ENCODE measurements around the gene GNAL.
"Not testable (repeated sequence)": the region's sequence is repeated elsewhere in the genome, so short reads cannot be mapped to it uniquely, and the experiment has no call there.

The GNAL gene

DNA sequence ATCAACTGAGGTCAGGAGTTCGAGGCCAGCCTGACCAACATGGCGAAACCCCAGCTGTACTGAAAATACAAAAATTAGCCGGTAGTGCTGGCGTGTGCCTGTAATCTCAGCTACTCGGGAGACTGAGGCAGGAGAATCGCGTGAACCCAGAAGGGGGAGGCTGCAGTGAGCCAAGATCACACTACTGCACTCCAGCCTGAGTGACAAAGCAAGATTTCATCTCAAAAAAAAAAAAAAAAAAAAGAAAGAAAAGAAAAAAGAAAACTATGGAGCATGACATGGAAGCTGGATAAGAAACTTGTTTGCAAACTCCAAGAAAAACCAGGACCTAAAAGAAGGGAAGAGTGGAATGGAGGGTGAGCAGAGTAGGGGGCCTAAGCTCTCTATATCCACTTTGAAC, 160.2 kb downstream of the GNAL start:
- no peak for DNase-seq
- no peak for ATAC-seq

DNA sequence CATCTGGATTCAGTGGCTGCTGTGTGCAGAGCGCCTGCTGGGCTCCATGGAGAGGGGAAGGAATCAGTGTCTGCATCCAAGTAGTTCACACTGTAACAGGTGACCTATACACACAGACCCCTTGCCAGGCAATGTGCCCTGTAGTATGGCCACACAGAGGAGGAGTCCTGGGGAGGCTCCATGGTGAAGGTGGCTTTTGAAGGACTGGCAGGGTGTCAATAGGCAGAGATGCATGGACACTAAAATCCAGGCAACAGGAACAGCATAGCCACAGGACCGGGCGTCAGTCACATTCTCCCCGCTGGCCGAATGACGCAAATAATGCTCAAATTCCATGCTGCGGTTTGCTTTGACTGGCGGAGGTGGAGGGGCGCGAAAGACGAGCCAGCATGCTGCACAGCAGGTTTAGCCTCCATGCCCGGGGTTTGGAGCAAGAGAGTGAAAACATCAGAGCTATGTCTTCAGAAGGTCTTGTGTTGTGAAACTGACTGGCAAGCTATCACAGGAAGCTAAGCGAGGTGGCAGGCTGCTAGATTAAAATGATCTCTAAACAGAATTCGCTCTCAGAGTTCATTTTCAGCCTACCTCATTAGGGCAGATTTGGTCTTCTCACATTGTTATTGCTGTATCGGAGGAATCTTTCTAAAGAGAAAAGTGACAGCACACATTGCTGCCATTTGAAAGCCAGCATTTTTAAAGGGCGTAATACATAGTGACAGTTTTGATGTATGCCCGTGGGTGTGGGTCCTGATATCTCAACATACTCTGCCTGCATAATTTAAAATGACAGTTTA, 161.0 kb downstream of the GNAL start:
- DNase-seq (peak; percentile 67), ATAC-seq (peak; percentile 35)

DNA sequence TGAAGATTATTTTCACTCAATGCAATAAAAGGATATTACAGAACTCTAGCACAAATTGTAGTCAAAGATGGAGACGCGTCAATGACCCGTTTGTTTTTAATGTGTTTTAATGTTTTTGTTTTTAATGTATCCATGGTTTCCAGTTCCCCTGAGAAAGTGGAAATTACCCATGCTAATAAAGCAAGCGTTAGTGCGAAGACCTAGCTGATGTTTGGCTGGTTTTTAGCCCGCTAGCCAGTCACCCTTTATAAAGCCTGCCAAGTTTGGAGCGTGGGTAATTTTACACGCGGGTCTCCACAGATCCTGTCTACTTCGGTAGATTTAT, 161.7 kb downstream of the GNAL start:
- peak; percentile 30 for ATAC-seq
- DNase-seq = no peak

DNA sequence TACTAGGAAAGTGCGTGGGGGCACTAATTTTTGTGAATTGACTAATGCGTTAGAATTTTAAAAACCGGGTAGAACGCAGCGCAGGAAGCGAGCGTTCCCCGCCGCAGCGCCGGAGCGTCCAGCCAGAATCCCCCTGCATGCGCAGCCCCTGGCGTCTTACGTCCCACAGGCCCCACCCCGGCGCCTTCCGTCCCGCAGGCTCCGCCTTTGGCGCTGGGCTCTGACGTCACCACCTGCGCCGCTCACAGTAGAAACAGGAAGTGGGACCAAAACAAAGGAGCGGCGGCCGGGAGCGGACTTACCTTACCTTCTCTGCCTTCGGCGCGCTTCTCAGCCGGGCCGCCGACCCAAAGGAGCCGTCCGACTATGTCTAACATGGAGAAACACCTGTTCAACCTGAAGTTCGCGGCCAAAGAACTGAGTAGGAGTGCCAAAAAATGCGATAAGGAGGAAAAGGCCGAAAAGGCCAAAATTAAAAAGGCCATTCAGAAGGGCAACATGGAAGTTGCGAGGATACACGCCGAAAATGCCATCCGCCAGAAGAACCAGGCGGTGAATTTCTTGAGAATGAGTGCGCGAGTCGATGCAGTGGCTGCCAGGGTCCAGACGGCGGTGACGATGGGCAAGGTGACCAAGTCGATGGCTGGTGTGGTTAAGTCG, 162.2 kb downstream of the GNAL start, which contains the start of gene CHMP1B:
CHMP1B (plus strand) TSS at position 268 of the 660 bp plus-strand sequence; CDS start at position 367, 99 bp downstream.
- DNase-seq = peak; percentile 98
- peak; percentile 95 for ATAC-seq

DNA sequence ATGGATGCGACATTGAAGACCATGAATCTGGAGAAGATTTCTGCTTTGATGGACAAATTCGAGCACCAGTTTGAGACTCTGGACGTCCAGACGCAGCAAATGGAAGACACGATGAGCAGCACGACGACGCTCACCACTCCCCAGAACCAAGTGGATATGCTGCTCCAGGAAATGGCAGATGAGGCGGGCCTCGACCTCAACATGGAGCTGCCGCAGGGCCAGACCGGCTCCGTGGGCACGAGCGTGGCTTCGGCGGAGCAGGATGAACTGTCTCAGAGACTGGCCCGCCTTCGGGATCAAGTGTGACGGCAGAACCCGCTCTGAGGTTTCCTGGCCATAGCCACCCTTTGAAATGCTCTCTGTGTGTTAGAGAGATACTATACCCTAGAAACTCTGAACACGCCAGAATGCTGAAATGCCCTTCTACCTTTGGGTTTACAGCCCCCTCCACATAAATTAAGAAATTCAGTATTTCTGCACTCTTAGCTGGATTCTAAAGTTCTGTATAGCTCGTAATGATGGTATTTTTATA, 162.8 kb downstream of the GNAL start:
- ATAC-seq (peak; percentile 47), DNase-seq (peak; percentile 53)

DNA sequence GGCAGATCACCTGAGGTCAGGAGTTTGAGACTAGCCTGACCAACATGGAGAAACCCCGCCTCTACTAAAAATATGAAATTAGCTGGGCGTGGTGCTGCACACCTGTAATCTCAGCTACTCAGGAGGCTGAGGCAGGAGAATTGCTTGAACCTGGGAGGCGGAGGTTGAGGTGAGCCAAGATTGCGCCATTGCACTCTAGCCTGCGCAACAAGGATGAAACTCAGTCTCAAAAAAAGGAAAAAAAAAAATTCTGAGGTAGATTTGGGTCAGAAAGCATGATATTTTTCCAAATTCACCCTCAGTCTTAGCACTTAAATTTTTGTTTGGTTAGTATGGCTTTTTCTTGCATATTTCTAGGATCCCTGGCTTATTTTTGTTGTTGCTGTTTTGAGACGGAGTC, 165.5 kb downstream of the GNAL start:
- DNase-seq, ATAC-seq: not testable (repeated sequence)

DNA sequence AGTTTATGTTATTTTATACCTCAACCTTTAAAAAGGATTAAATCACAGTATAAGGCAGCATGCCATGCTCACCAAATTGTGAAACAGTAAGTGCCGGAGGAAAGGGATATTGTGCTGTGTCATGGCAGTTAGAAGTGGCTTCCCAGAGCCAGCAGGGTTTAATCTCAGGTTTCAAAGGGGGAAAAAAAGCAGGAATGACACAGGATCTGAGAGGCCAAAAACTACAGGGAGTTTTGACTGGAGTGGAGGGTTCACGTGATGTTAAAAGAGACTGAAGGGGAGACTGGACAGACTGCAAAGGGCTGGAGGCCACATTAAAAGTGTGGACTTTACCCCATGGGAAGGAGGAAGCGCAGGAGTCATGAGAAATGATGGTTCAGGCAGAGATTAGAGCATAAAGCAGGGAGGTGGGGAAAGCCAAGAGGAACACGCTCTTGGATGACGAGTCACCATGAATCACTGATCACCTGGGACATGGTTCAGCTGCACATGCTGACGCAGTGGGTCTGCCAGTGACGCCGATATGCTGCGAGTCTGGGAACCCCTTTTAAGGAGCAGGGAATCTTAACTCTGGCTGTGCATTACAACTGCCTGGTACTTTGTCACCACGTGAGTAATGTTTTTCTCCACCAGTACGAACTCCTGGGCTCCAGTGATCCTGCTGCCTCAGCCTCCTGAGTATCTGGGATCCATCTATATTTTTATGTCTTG, 168.3 kb downstream of the GNAL start:
- no peak for DNase-seq
- ATAC-seq = no peak

DNA sequence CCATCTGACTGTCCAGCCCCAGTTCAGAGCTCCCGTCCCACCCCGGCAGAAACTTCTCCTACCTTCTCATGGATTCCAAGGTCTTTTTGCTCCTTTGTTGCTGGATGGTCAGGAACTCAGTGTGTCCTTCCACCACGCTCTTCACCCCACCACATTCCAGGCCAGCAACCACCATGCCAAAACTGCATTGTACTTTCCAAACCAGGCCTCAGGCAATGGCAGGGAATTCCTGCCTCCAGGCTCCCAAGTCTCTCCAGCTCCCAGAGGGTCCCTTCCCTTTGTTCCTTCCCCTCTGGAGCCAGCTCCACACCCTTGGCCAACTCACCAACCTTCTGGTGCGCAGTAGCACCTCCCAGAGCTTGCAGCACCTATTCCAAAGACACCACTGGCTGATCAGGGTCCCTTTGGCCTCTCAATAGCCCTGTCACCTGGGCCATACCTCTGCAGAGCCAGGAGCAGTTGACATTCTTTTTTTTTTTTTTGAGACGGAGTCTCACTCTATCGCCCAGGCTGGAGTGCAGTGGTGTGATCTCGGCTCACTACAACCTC, 170.3 kb downstream of the GNAL start:
- ATAC-seq (no peak), DNase-seq (no peak)

DNA sequence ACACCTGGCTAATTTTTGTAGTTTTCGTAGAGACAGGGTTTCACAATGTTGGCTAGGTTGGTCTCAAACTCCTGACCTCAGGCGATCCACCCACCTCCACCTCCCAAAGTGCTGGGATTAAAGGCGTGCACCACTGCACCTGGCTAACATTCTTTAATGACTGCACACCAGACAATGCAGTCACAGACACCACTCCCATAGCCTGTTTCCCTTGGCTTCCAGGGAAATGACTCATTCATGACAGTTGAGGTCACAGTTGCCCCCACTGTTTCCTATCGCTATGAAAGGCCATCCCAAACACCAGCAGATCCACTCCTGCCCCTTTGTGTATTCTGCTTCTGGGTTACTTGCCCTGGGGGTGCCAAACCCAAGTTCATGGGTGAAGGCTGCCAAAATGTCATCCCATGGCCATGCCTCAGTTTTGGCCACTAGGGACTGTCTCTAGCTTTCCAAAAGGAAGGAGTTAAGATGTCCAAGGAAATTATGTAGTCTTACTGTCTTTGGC, 170.9 kb downstream of the GNAL start:
- DNase-seq (no peak), ATAC-seq (peak; percentile 86)

DNA sequence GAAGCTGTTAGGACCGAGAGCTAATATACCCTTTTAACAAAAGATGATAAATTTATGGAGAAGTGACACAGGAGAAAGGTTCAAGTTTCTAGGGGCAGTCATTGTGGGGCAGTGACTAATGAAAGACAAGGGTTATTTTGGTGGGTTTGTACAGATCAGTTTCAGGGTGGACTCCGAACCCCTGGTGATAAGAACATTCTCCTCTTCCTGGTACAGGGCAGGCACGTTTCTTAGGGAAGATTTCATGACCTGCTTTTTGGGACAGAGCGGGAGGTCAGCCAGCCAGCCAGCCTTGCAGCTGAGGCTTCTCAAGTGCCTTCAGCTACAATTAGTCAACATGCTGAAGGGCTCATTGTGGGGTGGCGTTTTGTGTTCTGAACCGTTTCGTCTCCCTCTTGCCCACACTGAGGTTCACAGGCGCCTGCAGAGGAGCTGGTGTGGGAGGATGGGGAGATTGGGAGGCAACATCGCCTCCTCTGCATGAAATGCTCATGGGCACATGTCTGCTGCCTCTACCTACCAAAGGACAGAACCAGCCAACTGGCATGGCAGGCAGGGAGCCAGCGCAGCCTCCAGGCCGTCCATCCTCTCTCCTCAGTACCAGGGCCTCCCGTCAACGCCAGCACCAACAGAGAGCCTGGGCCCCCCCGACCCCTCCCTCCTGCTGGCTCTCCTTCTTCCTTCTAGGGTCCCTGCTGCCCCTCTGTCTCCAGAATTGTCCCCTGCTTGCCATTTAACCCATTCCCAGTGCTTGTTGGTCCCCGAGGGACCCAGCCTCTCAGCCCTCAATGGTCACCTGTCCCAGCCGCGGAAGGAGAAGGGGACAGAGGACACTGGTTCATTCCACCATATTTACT, 171.8 kb downstream of the GNAL start:
- no peak for DNase-seq
- ATAC-seq = no peak

DNA sequence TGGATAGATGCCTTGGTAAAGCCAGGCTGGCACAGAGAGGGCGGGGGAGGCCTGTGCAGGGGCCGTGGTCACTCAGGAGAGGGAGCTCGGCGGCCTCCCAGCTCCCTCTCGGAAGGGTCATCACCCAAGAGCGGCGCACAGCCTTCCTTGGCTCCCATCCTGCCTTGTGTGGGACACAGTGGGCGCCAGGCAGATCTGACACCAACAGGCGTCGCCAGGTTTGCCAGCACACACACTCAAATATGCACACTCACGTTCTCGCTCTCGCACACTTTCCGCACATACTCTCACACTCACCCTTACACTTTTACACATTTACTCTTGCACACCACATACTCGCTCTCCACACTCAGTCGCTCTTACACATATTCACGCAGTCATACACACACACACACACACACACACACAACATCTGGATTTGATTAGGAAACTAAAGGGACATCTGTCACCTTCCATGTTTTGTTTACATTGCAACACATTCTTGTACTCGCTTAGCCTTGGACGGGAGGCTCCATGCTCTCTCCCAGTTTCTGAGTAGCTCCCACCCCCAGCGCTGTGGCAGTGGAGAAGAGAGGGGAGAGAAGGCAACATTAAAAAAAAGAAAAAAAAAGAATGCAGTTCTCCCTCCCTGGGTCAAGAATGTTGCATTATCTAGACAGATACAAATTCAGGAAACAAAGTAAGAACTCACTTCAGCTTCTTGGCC, 172.7 kb downstream of the GNAL start:
- no peak for DNase-seq

DNA sequence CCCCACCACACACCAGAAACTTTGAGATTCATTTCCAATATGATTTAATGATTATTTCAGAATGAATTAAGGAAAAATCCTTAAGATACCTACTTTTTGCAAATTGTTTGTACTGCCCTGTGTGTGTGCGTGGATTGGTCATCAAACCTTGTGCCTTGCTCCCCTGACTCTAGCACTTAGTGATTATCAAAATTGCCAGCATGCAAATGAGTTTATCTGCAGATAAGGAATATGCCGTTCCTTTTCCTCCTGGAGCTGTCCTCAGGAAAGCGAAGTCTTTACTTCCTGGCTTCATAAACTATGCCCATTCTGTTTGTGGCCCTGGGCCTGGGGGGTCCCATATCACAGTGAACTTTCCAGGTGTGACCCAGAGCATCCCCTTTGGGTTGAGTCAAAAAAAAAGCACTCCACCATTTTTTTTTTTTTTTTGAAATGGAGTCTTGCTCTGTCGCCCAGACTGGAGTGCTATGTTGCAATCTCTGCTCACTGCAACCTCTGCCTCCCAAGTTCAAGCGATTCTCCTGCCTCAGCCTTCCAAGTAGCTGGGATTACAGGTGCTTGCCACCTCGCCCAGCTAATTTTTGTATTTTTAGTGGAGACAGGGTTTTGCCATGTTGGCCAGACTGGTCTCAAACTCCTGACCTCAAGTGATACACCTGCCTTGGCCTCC, 173.5 kb downstream of the GNAL start:
- DNase-seq = no peak
- no peak for ATAC-seq

More for the DNA sequence above, 172.7 kb downstream of the GNAL start:
- no peak for ATAC-seq

DNA sequence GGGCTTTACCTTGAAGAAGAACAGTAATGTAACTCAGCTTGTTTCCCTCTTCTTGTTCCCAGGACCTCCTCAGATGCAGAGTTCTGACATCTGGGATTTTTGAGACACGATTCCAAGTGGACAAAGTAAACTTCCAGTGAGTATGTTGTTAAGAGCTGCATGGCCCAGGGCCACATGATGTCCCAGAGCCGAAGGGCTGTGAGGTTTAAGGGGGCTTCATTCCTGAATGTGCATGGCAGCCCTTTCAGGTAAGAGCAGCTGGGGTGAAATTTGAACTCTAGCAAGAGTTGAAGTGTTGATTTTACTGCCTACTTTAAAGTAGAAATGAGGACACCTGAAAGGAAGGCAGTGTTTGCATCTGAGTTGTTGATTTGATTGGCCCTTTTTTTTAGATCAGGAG, 175.4 kb downstream of the GNAL start:
- DNase-seq = no peak

DNA sequence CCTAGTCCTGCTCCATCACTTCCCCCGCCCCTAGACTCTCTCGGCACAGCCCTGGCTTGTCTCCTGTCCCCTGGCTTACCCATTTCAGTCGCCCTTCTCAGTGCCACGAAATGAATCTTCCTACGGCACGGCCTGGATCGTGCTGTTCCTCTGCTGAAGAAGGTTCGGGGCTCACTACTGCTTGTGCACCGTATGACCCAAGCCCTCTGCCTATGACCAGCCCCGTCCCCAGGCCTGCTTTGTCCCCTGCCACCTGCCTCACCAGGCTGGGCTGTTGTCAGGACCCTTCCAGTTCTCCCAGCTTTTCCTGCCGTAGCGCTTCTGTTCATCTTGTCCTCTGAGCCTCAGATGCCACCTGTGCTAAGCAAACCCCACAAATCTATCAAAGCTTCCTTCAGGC, 176.0 kb downstream of the GNAL start:
- DNase-seq (no peak), ATAC-seq (no peak)

More for the DNA sequence above, 175.4 kb downstream of the GNAL start:
- no peak for ATAC-seq

DNA sequence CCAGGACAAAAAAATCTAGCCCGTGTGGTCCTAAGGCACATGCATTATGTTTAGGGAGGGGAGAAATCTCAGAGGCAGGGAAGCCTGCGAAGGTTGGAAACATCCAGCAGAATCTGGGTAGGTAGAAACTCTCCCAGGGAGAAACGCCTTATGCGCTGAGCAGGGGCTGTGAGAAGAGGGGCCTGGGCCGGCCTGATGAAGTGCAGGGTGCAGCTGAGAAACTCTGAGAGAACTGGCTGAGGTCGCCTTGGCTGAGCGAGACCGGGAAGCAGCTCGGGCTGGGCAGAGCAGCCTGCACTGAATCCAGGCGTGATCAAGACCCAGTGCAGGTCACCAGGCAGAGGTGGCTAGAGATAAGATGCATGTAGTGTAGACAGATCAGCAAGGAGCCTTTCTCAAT, 177.3 kb downstream of the GNAL start:
- no peak for DNase-seq
- ATAC-seq = no peak

DNA sequence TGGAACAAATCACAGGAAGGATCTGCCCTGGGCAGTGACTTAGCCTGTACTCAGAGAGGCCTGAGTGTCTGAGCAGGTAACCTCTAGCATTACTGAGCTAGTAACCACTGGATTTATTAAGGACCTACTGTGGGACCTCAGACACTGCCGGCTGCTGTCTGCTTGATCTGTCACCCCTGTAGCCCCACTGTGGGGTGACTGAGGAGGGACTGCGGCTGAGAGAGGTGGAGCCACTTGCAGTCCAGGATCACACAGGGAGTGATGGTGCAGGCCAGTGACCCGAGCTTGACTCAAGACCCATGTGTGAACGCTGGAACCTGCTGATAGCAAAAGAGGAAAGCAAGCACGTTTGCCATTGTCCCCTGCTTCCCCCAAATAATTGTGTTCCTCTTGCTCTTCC, 177.7 kb downstream of the GNAL start:
- DNase-seq (no peak), ATAC-seq (no peak)

DNA sequence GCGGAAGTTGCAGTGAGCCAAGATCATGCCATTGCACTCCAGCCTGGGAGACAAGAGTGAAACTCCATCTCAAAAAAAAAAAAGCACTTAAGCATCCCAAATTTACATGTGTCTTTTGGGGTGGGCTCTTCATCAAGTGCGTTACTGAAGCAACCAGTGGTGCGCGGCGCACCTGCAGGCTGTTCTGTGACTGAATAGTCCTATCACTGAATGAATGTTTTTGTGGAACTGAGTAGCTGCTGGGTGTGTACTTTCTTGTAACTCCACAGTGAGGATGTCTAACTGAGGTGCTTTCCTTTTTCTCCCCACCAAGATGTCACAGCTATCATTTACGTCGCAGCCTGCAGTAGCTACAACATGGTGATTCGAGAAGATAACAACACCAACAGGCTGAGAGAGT, 179.2 kb downstream of the GNAL start:
- no peak for ATAC-seq
- no peak for DNase-seq

DNA sequence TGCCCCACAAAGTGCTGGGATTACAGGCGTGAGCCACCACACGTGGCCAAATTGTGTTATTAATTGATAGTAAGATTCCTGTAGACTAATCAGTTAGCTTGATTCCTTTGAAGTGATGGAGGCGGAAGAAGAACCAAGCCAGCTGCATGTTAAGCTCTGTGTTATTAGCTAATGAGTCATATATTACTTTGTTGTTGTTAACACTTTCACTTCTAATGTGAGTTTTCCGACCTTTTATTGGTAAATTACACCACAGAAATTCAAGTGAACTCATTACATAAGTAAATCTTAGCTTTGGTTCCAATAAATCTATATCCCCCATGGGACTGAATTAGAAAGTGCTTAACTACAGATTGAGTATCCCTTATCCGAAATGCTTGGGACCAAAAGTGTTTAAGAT, 182.4 kb downstream of the GNAL start:
- ATAC-seq (no peak), DNase-seq (no peak)

DNA sequence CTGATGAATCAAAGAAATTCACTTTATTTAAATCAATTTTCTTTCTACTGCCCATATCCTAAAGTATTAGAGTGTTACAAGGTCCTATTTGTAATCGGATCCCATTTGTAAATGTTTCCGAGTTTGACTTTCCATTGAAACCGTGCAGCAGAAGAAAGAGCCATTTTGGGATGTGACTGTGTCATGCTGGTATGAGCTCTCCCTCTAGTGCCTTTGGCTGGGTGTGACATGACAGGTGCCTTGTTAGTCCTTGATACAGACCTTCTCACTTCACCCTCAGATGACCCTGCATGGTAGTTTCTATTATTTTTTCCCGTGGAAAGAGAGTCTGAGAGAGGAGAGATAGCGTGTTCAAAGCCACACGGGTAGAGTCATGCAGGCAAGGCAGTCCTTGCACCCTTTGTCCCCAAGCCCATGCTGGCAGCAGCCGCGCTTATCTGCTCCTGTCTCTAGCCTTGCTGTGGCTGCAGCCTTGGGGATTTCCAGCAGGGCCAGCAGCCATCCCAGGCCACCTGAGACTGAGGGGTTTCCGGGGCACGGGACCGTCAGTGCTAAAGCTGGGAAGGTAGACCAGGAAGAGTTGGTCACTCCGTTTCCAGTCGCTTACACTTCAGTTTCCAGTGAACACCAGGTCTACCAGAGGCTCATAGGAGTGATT, 183.5 kb downstream of the GNAL start:
- DNase-seq (no peak), ATAC-seq (peak; percentile 32)

Measured in stimulated activated naive CD8-positive, alpha-beta T cell treated with anti-CD3 and anti-CD28 coated beads, Interleukin-15, Interleukin-2, amounts not matched to agents 100 U/mL and 50 U/mL, for 24 hours (primary cell).